Measurements from ENCODE around the gene SRI. TPM values are rescaled to one million over a fixed set of nuclear protein-coding genes. Genes with fewer than 3 reads are reported as not detected.

The SRI gene
- 88.6 and 145 TPM in 2 replicates for total RNA-seq

GRCh38 chr7:88219781-88220747 lies at the start of gene SRI:
Gene SRI, minus strand, starts transcription at chr7:88220038. Its CDS starts 12 bp downstream, at chr7:88220026.

Other genes starting within 250 kb of the SRI start
- gene STEAP4, start 86.9 kb upstream of the SRI start, total RNA-seq, result 0.06 TPM in 1 of 2 replicates, not detected in the other

Measured in bladder microvascular endothelial cell (primary cell).